HG03520 (cell line): ENCODE results near the gene CACNA1H.

Source experiments
- ATAC-seq: cut with Tn5 transposase; IDR thresholded peaks from one replicate; pipeline ENCODE4 v1.9.1; 2021; ENCODE audit warnings: mild to moderate bottlenecking, moderate library complexity; ENCODE audit not compliant: unreplicated experiment

CACNA1H gene

DNA sequence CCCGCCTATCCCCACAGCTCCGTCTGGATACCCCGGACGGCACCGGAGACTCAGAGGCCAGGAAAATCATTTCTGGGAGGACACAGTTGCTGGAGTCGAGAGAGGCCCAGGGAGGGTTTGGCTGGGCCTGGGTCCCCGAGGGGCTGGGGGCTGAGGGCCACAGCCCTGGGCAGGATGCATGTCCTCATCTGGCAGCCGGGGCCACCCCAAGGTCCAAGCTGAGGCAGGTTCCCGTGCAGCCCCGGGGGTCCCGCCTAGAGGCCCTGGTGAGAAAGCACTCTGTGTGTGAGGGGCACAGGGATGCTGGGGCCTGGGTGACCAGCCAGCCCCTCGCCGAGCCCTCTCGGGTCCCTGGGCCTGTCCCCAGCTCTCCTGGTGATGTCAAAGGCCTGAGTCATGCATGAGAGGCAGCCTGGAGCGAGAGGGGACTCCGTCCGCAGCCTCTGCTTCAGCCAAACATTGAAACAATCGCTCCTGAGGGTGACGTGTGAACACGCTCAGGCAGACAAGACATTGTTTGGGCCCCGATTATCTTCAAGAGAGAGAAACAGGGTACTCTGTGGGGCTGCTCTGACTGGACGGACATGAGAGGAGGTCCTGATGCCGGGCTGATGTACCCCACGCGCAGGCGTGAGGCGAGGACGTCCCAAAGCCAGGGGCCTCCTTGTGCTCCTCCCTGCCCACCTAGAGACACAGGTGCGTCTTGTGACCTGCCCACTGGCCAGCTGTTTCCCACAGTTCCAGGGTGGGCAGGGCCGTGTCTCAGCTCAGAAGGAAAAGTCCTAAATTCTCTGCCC is 31.1 kb upstream of the CACNA1H start:
- no peak for ATAC-seq

DNA sequence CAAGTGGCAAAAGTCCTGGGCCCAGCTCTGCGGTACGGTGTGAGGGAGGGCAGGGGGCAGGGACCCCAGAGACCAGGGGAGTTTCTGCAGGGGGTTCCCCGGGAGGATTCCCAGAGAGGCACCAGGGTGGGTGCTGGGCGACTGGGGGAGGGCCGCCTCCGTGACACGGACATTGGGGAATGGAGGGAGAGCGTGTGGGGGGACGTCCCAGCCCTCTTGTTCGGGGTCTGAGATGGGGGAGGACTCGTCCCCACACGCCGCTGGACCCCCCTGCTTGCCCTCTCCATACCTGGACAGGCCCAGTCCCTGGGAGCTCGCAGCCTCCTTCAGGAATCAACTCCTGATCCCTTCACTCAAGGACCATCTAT is 30.5 kb upstream of the CACNA1H start:
- ATAC-seq, result no peak

DNA sequence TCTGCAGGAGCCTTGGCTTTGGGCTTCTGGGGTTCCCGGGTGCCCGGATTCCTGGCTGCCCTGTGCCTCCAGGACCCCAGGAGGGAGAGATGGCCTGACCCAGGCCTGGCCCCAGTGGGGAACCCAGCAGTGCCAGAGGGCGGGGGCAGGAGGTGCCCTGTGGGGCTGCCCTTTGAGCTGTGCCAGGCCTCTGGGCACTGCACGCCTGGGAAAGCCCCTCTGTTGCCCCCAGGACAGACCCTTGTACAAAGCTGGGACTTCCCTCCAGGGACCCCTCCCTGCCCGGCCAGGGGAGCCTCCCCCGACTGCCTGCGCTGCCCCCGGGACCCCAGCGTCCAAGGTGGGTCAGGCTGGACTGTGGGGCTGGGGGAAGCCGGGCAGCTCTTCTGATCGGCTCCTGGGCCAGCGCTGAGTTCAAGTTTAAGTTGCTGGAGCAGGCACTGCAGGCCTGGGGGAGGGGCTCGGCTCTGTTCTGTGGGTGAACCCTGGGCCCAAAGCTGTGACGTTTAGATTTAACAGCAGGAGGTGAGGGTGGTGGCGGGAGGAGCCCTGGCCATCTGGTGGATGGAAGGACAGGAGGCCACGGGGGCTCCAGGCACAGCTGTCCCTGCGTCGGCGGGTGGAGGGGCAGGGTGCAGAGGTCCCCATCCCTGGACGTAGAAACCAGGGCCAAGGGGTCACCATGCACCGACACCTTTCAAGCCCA is 29.2 kb upstream of the CACNA1H start:
- ATAC-seq, result no peak

DNA sequence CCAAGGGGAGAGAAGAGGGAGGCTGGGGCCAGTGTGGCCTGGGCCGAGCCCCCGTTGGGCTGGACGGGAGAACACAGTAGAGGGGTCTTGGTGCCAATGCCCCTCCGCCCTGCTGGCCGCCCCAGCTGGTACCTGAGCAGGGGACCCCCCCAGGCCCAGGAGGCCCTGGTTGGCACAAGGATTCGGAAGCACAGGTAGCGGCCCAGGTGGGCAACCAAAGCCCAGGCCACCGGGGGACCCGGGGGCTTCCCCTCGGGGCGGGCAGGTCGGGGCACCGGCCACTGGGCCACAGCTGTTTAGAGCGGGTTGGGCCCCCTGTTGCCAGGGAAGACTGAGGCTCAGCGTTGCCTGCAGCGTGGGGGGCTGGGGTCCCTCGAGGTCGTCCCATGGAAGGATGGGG is 28.6 kb upstream of the CACNA1H start:
- no peak for ATAC-seq

DNA sequence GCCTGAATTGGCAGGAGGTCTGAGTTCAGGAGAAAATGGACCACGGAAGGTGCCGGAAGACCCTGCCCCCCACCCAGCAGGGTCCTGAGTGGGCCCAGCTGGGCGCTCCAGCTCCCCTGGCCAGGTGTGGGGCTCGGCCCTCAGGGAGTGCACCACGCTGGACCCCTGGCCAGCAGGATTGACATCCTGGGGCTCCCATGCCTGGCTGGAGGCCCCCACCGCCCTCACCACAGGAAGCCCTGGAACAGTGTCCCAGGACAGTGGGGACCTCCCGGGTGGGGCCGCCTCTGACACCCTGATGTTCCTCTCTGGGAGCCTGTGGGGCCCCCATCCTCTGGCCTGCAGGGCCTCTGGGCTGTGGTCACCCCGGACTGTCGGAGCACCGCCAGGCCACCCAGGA is 28.1 kb upstream of the CACNA1H start:
- no peak for ATAC-seq

DNA sequence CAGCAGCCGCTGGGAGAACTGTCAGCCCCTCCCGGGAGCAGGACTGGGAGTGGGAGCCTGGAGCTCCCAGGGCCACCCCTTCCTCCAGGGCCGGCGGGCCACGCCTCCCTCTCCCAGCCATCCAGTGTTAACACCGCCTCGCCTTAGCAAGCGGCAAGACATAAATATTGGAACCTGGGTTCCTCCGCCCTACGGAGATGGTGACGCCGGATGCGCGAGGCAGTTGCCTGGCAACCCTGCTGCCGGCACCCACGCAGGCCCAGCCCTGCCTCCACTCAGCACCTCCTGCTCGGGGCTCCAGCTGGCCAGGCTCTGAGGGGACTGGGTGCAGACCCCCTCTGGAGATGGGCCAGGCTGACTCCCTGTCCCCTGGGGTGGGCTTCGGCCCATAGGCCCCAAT is 27.4 kb upstream of the CACNA1H start:
- ATAC-seq, result no peak

DNA sequence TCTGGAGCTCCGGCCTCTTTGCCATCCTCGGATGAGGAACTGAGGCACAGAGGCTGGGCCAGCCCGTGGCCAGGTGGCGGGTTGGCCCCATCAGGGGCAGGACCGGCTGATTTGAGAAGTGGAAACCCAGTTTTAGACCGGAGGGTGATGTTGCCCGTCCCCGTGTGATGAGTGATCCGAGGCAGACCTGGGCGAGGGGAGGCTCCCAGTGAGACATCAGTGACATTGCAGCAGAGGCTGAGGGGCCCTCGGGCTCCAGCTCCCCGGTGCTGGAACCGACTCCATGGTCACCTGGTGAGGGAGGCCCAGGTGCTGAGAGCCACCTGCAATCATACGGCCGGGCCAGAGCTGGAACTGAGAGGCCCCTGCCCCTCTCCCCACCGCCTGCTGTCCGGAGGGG is 26.9 kb upstream of the CACNA1H start:
- no peak for ATAC-seq

DNA sequence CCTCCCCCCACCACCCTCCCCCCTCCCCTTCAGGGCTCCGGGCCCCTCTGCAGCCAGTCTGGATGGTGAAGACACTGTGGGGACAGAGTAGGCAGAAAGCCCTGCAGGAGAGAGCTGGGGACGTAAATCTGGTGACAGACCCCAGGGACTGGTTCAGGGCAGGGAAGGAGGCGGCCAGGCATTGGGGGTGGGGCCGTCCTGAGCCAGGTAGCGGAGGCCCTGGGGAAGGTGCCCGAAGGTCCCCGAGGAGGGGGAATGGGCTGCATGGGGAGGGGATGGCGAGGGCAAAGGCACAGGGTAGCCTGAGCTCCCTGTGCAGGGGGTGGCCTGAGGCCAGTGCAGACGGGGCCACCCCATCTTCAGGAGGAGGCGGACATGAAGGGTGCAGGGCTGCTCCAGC is 26.3 kb upstream of the CACNA1H start:
- no peak for ATAC-seq

DNA sequence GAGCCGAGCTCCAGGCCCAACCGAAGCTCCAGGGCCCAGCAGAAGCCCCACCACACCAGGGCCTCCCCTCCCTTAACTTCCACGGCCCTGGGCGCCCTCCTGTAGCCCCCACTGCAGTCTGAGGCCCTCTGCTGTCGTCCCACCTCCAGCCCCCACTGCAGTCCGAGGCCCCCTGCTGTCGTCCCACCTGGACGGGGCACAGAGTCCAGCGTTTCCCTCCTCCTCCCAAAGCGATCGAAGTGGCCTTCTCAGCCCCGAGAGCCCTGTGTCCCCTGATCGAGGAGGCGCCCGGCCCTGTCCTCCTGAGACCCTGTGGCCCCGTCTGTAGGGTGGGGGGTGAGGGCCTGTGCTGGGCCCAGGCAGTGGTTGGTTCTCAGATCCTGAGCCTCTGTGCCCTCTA is 25.8 kb upstream of the CACNA1H start:
- ATAC-seq, result no peak

DNA sequence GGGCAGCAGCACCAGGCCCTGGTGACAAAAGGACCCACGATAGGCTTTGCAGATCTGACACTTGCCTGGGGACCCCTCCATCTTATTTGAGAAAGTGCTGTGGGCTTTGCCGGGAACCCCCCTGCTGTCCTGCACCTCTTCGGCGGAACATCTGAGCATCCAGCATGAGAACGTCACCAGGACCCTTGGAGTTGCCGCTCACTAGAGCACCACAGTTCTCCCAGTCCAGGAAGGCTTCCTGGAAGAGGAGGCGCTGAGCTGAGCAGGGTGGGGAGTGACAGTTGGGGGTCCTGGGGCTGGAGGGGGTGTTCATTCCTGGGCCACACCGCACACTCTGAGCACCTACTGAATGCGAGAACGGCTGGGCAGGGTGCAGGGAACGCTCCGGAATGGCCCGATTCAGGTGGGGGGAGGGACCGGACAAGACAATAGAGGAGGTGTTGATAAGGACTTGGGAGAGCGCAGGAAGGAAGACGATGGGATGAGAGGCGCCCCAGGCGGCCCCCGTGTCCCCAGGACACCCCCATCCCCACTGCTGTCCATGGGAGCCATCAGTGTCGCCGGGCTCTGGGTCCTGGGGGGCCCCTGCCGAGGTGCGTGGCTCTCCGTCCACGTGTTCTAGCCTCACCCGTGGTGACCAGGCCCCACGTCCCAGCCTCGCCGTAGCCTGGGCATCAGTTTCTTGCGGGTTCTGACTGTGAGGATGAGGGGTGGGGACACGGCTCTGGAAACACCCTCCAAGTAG is 24.8 kb upstream of the CACNA1H start:
- no peak for ATAC-seq

DNA sequence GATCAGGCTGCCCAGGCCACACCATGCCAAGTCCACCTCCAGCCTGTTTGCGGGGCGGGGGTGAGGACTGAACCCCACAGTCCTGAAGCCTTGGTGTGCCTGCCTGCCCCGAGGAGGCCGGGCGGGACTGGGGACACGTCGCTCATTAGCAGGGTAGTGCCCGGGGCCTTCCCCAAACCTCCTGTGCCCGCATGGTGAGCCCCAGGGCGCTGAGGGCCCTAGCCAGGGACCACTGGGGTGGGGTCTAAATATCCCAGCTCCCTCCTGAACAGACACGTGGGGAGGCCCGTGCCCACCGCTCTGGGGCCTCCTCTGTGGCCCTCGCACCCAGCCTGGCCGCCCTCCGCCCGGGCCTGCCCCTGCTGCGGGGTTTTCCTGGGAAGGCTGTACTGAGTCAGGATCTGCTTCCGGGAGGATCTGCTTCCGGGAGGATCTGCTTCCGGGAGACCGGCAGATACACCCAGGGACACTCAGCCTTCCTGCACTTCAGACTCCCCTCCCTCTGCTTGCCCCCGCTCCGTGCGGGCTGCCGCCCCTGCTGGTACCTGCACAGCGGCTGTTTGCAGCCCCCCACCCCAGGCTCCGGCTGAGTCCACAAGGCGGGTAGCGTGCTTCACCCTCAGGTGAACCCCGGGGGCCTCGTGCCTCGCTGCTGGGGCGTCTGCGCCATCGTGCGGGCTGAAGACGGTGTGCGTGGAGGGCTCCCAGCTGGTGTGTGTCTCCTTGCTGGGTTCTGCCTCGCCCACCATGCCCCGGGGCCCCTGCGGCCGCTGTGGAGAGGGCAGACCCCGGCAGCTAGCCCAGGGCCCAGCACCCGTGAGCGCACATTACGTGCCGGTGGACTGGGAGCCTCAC is 23.6 kb upstream of the CACNA1H start:
- ATAC-seq, result no peak

DNA sequence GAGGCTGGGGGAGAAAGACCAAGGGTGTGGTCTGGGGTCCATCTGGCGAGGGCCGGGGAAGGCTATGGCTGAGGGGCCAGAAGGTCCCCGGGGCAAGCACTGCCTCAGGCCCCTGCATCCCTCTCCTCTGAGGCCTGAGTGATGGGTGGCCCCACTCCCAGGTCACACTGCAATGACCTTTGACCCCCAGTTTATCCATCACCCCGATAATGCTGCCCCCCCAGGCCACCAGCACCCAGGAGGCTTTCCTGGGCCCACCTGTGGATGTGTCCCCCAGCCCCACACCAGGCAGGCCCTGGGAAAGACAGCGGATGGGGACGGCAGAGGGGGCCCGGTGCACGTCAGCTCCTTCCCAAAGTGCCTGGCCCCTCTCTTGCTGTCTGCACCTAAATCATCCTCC is 22.5 kb upstream of the CACNA1H start:
- no peak for ATAC-seq

DNA sequence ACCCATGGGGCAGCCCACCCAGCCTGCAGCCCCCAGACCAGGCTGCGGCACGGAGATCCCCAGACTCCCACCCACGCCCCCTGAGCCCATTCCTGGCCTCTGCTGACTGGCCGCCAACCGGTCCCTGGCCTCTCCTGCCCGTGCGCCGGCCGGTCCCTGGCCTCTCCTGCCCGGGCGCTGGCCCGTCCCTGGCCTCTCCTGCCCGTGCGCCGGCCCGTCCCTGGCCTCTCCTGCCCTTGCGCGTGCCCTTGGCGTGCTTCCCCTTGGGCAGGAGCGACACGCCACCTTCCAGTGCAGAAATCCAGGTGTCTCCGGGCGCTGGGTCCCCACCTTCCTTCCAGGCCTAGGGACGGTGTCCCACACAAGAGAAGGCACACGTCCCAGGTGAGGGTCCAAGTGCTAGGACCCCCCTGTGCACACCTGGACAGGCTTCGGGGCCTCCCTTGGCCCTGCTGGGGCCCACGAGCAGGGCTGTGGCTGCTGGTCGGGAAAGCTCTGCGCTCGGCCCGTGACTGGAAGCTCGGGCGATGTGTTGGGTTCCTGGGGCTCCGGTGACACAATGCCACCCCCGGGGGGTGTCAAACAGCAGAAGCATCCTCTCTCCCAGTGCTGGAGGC is 21.4 kb upstream of the CACNA1H start:
- ATAC-seq, result no peak

DNA sequence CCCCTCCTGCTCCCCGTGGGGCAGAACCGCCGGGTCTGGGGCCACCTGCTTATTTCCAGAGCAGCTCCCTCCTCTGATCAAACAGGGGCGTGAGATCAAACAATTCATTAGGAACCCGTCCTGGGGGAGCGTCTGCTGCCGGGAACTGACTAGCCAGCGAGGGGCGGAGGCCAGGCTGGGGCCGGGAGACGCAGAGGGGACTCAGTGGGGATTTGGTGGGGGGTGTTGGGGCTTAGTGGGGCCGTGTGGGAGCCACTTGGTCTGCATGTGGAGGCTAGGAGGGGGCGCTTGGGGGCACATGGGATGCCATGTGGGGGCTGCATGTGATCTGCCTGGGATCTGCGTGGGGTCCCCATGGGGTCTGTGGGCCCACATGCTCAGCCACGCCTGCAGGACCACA is 20.5 kb upstream of the CACNA1H start:
- ATAC-seq, result no peak

DNA sequence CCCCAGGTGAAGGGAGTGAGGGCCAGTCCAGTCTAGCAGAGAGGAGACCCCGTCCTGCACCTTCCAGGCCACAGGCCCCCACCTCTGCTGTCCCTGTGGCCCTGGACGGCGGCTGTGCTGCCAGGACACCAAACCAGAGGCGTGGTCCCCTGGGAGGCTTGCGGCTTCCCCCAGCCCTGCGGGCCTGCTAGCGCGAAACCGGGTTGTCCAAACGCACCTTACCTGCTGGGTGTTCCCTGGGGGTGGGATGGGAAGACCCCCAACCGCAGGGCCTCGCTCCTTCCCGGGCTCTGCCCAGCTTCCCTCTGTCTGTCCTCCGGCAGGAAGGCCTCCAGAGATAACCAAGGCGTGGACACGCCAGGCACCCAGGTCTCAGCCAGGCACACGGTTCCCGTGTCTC is 19.6 kb upstream of the CACNA1H start:
- no peak for ATAC-seq

DNA sequence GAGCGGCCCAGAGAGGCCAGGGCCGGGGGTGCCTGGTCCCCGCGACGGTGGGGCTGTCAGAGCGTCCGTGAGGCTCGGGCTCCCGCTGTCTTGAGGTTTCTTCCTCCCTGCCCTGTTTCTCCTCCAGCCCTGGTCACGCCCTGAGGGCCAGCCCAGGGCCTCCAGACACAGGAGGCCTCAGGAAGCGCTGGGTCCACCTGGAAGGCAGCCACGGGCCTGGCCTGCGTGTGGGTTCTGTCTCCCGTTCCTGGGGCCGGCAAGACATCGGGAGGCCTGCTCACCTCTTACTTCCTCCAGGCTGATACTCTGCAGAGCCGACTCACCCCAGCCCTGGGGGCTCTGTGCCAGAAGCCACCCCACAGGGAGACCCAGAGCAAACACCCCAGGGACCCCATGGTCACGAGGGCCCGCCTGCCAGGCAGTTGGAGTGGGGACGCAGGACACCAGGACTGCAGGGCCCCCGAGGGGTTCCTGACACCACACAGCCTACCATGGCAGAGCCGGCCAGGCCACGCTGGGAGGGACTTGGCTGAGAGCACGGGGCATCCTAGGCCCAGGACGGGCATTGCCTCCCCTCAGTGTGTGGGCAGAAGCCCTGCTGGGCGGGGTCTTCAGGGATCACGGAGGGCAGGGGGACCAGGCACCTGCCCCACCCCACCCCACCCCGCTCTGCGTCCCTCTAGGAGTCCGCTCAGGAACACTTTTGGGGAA is 18.9 kb upstream of the CACNA1H start:
- ATAC-seq, result no peak

DNA sequence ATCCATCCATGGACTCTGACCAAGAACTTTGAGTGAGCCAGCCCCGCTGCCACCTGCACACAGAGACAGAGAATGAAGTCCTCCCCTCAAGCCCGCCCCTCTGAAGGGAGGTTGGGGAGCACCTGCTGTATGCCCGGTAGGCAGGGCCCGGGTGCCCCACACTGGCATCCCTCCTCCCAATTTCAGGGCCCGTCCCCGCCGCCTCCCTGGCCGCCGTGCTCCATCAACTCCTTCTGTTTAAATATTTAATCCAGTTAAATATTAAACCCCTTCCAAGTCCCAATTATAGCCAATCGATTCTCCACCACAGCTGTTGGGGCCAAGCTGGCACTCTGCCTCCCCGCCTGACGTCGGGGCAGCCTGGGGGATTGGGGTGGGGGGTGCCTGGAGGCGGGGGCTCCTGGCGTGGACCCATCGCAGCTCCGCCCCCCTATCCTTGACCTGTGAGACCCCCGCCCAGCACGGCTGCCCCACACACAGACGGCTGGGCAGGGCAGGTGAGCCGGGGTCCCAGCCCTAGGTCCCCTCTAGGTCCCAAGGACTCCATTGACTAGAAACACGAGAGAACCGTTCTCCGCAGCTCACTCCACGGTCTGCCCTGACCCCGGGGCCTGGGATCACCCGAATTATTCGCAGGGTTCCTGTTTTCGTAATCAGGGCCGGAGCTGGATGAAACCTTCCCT is 18.0 kb upstream of the CACNA1H start:
- ATAC-seq, result no peak

DNA sequence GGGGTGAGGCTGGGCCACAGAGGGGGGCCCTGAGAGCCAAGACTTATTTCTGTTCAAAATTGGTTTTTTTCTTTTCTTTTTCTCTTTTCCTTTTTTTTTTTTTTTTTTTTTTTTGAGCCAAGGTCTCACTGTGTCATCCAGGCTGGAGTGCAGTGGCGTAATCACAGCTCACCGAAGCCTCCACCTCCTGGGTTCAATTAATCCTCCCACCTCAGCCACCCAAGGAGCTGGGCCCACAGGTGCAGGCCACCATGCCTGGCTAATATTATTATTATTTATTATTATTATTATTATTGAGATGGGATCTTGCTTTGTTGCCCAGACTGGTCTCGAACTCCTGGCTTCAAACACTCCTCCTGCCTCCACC is 17.5 kb upstream of the CACNA1H start:
- no peak for ATAC-seq

DNA sequence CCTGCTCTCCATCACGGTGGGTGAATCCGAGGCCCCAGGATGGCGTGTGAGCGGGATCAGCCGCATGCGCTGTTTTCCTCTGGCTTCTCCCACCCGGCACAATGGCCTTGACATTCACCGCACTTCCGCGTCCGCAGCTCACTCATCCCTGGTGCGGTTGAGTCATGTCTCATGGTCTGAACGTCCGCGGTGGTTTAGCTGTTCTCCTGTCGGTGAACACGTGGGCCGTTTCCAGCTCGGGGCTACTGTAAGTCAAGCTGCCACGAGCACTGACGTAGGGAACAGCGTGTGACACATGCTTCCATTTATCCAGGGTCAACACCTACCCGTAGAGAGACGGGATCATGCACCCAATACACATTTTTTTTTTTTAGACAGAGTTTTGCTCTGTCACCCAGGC is 15.3 kb upstream of the CACNA1H start:
- no peak for ATAC-seq
